Loucy (cell line): ENCODE measurements around the gene OPRM1.

Experiments used
- H2AFZ ChIP-seq: fragments of 200-600 bp; sonication (generic); 2 replicates; pipeline ENCODE4 v1.6.0; 2016; ENCODE audit warnings: antibody characterized with exemption, mild to moderate bottlenecking, low read length, moderate library complexity
- H3F3A ChIP-seq: fragments of 200-600 bp; 2 replicates; pipeline ENCODE4 v1.6.0; 2016; ENCODE audit warnings: antibody characterized with exemption, low read depth, mild to moderate bottlenecking
- H3K27me3 ChIP-seq: fragments of 200-600 bp; sonication (generic); 2 replicates; pipeline ENCODE4 v1.6.1; 2014; ENCODE audit warnings: low read length, mild to moderate bottlenecking; ENCODE audit not compliant: insufficient read depth, poor library complexity, severe bottlenecking
- H3K36me3 ChIP-seq: fragments of 200-600 bp; sonication (generic); 2 replicates; pipeline ENCODE4 v1.6.1; 2016; ENCODE audit warnings: low read length; ENCODE audit not compliant: insufficient read depth
- H3K4me1 ChIP-seq: fragments of 200-600 bp; sonication (generic); 2 replicates; pipeline ENCODE4 v1.5.1; 2014; ENCODE audit warnings: low read length, mild to moderate bottlenecking; ENCODE audit not compliant: insufficient read depth, poor library complexity, severe bottlenecking
- H3K4me2 ChIP-seq: fragments of 200-600 bp; sonication (generic); 2 replicates; pipeline ENCODE4 v1.6.0; 2014; ENCODE audit warnings: antibody characterized with exemption, low read length, low read depth, mild to moderate bottlenecking; ENCODE audit not compliant: poor library complexity, severe bottlenecking
- H3K4me3 ChIP-seq: fragments of 200-600 bp; sonication (generic); 2 replicates; pipeline ENCODE4 v1.5.1; 2014; ENCODE audit warnings: low read length, mild to moderate bottlenecking, mixed read lengths; ENCODE audit not compliant: poor library complexity, severe bottlenecking
- H3K79me2 ChIP-seq: fragments of 200-600 bp; sonication (generic); 2 replicates; pipeline ENCODE4 v1.6.1; 2014; ENCODE audit warnings: low read length; ENCODE audit not compliant: insufficient read depth
- H3K9ac ChIP-seq: fragments of 200-600 bp; sonication (generic); 2 replicates; pipeline ENCODE4 v1.6.0; 2014; ENCODE audit warnings: mild to moderate bottlenecking, low read depth, low read length, moderate library complexity; ENCODE audit not compliant: poor library complexity, severe bottlenecking
- H3K9me2 ChIP-seq: fragments of 200-600 bp; sonication (generic); replicated peaks from 2 replicates; pipeline ENCODE4 v1.6.1; 2016; ENCODE audit warnings: low read depth, low read length, mixed read lengths
- H3K9me3 ChIP-seq: fragments of 200-600 bp; sonication (generic); 2 replicates; pipeline ENCODE4 v1.6.1; 2014; ENCODE audit warnings: mild to moderate bottlenecking, antibody characterized with exemption, low read length, low read depth; ENCODE audit not compliant: insufficient read depth
- H4K20me1 ChIP-seq: fragments of 200-600 bp; sonication (generic); 2 replicates; pipeline ENCODE4 v1.6.0; 2014; ENCODE audit warnings: antibody characterized with exemption, low read length, mild to moderate bottlenecking; ENCODE audit not compliant: insufficient read depth, poor library complexity, severe bottlenecking
- CTCF ChIP-seq: fragments of 200-600 bp; sonication (generic); conservative IDR thresholded peaks from 2 replicates; pipeline ENCODE4 v1.5.1; 2014; ENCODE audit warnings: mild to moderate bottlenecking, antibody characterized with exemption, low read length
- EZH2phosphoT487 ChIP-seq: fragments of 200-600 bp; IDR thresholded peaks from 2 replicates; pipeline ENCODE4 v1.6.1; 2018; ENCODE audit warnings: antibody characterized with exemption, mild to moderate bottlenecking, moderate library complexity, borderline replicate concordance

The OPRM1 gene

GRCh38 chr6:154157706-154158105 is 118.7 kb downstream of the OPRM1 start:
- H3K79me2 ChIP-seq, result no peaks in the 10 kb centered on the region
- no peak overlapping the region for H3K9ac ChIP-seq
- no peaks in the 10 kb centered on the region for H4K20me1 ChIP-seq
- no peaks in the 10 kb centered on the region for H3K9me3 ChIP-seq
- no peaks in the 10 kb centered on the region for H3K9me2 ChIP-seq
- H3K4me3 ChIP-seq, result no peak overlapping the region
- TF ChIP-seq EZH2phosphoT487 (no peak), CTCF (no peak)
- H3F3A ChIP-seq, result no peaks in the 10 kb centered on the region
- no peaks in the 10 kb centered on the region for H3K36me3 ChIP-seq
- H3K4me1 ChIP-seq, result peaks cover 16% of the 10 kb centered on the region
- no peak overlapping the region for H2AFZ ChIP-seq
- no peaks in the 10 kb centered on the region for H3K27me3 ChIP-seq
- H3K4me2 ChIP-seq, result no peak overlapping the region

- no peaks in the 10 kb centered on the region for H3K27me3 ChIP-seq
- no peak overlapping the region for H3K9ac ChIP-seq
- TF ChIP-seq CTCF (no peak), EZH2phosphoT487 (no peak)
- no peak overlapping the region for H3K4me2 ChIP-seq
- H3K4me1 ChIP-seq, result peaks cover 16% of the 10 kb centered on the region
- no peaks in the 10 kb centered on the region for H3F3A ChIP-seq
- H4K20me1 ChIP-seq, result no peaks in the 10 kb centered on the region
- H3K79me2 ChIP-seq, result no peaks in the 10 kb centered on the region
- H3K9me3 ChIP-seq, result no peaks in the 10 kb centered on the region
- no peak overlapping the region for H3K4me3 ChIP-seq
- no peaks in the 10 kb centered on the region for H3K9me2 ChIP-seq
- H2AFZ ChIP-seq, result no peak overlapping the region
- H3K36me3 ChIP-seq, result no peaks in the 10 kb centered on the region
Observed at GRCh38 chr6:154159126-154159525, 120.1 kb downstream of the OPRM1 start.

GRCh38 chr6:154161689-154162088 is 122.6 kb downstream of the OPRM1 start:
- Histone ChIP-seq H3K4me2 (no peak overlapping the region), H4K20me1 (no peaks in the 10 kb centered on the region), H3K36me3 (no peaks in the 10 kb centered on the region), H3K27me3 (no peaks in the 10 kb centered on the region), H3K9ac (no peak overlapping the region), H2AFZ (no peak overlapping the region), H3K4me3 (no peak overlapping the region), H3F3A (no peaks in the 10 kb centered on the region), H3K9me2 (no peaks in the 10 kb centered on the region), H3K79me2 (no peaks in the 10 kb centered on the region), H3K4me1 (peaks cover 11% of the 10 kb centered on the region), H3K9me3 (no peaks in the 10 kb centered on the region)
- TF ChIP-seq EZH2phosphoT487 (no peak), CTCF (no peak)
